Mesenchymal stem cell (in vitro differentiated cells and primary cell): ENCODE measurements around the gene ACSL3.

Experiments used
- DNase-seq: peaks from one replicate; pipeline ENCODE4 v3.0.0-alpha.2; 2013
- H2AFZ ChIP-seq: one replicate; pipeline ENCODE4 v1.6.1; 2013; ENCODE audit warnings: low read depth, mild to moderate bottlenecking, control low read depth, inconsistent platforms, low read length, moderate library complexity
- H2AK5ac ChIP-seq: 2 replicates; pipeline ENCODE4 v1.6.1; 2013; ENCODE audit warnings: low read length, moderate library complexity, mild to moderate bottlenecking, inconsistent platforms; ENCODE audit not compliant: severe bottlenecking
- H2BK120ac ChIP-seq: one replicate; pipeline ENCODE4 v1.6.1; 2013; ENCODE audit warnings: low read depth, mild to moderate bottlenecking, inconsistent platforms, low read length, moderate library complexity
- H2BK12ac ChIP-seq, 2 experiments: one replicate each; pipeline ENCODE4 v1.6.1; 2013; ENCODE audit warnings: inconsistent platforms in 2 of 2, low read length in 2 of 2, mild to moderate bottlenecking in 2 of 2, moderate library complexity in 2 of 2, control low read depth in 1 of 2
- H2BK15ac ChIP-seq: one replicate; pipeline ENCODE4 v1.6.1; 2013; ENCODE audit warnings: mild to moderate bottlenecking, low read depth, inconsistent platforms; ENCODE audit not compliant: poor library complexity, severe bottlenecking
- H2BK5ac ChIP-seq: 2 replicates; pipeline ENCODE4 v1.6.1; 2013; ENCODE audit warnings: low read depth, mild to moderate bottlenecking, low read length, control low read depth, inconsistent platforms; ENCODE audit not compliant: poor library complexity, severe bottlenecking
- H3K14ac ChIP-seq, 2 experiments: one replicate each; pipeline ENCODE4 v1.6.1; 2013; ENCODE audit warnings: inconsistent platforms in 2 of 2, low read length in 2 of 2, control low read depth in 1 of 2, mild to moderate bottlenecking in 1 of 2, moderate library complexity in 1 of 2
- H3K18ac ChIP-seq, 2 experiments: one replicate each; pipeline ENCODE4 v1.6.1; 2013; ENCODE audit warnings: inconsistent platforms in 2 of 2, low read length in 2 of 2, control low read depth in 1 of 2, low read depth in 1 of 2, mild to moderate bottlenecking in 1 of 2
- H3K23ac ChIP-seq, 2 experiments: one replicate each; pipeline ENCODE4 v1.6.1; 2013; ENCODE audit warnings: inconsistent platforms in 2 of 2, low read length in 2 of 2, mild to moderate bottlenecking in 2 of 2, moderate library complexity in 2 of 2, control low read depth in 1 of 2
- H3K27ac ChIP-seq: 2 replicates; pipeline ENCODE4 v1.5.1; 2013; ENCODE audit warnings: mild to moderate bottlenecking, moderate library complexity, low read length, control low read depth, inconsistent platforms; ENCODE audit not compliant: poor library complexity, severe bottlenecking
- H3K27me3 ChIP-seq, 2 experiments: 2 replicates each; pipeline versions ENCODE4 v1.6.1 to v1.7.0; 2013; ENCODE audit warnings: low read length in 2 of 2, mild to moderate bottlenecking in 2 of 2, moderate library complexity in 2 of 2, control low read depth in 1 of 2, inconsistent platforms in 1 of 2; ENCODE audit not compliant: control insufficient read depth in 1 of 2, insufficient read depth in 1 of 2
- H3K36me3 ChIP-seq, 2 experiments: 2 replicates each; pipeline versions ENCODE4 v1.6.1 to v1.7.0; 2013; ENCODE audit warnings: low read length in 2 of 2, control low read depth in 1 of 2, inconsistent platforms in 1 of 2, low read depth in 1 of 2, mild to moderate bottlenecking in 1 of 2; ENCODE audit not compliant: insufficient read depth in 2 of 2, control insufficient read depth in 1 of 2
- H3K4ac ChIP-seq, 2 experiments: one replicate each; pipeline ENCODE4 v1.6.1; 2013; ENCODE audit warnings: inconsistent platforms in 2 of 2, low read length in 2 of 2, mild to moderate bottlenecking in 2 of 2, moderate library complexity in 2 of 2, control low read depth in 1 of 2, low read depth in 1 of 2
- H3K4me1 ChIP-seq: 2 replicates; pipeline ENCODE4 v1.6.1; 2013; ENCODE audit warnings: low read depth, low read length, control low read depth; ENCODE audit not compliant: control insufficient read depth, insufficient read depth
- H3K4me2 ChIP-seq: 2 replicates; pipeline ENCODE4 v1.6.1; 2013; ENCODE audit warnings: low read length, mild to moderate bottlenecking, inconsistent platforms; ENCODE audit not compliant: poor library complexity, severe bottlenecking
- H3K4me3 ChIP-seq, 2 experiments: 2 replicates each; pipeline versions ENCODE4 v1.5.1 to v1.7.0; 2013; ENCODE audit warnings: low read length in 2 of 2, mild to moderate bottlenecking in 2 of 2, control low read depth in 1 of 2, low read depth in 1 of 2; ENCODE audit not compliant: insufficient read depth in 1 of 2
- H3K79me1 ChIP-seq: replicated peaks from 2 replicates; pipeline ENCODE4 v1.6.1; 2013; ENCODE audit warnings: mild to moderate bottlenecking, control low read depth, low read length, inconsistent platforms; ENCODE audit not compliant: poor library complexity, severe bottlenecking
- H3K9ac ChIP-seq: 2 replicates; pipeline ENCODE4 v1.7.0; 2013; ENCODE audit warnings: mild to moderate bottlenecking, low read length, moderate library complexity
- H3K9me3 ChIP-seq: 2 replicates; pipeline ENCODE4 v1.7.0; 2013; ENCODE audit warnings: mild to moderate bottlenecking, low read length; ENCODE audit not compliant: control insufficient read depth
- H4K8ac ChIP-seq: one replicate; pipeline ENCODE4 v1.6.1; 2013; ENCODE audit warnings: inconsistent platforms, mild to moderate bottlenecking, low read length, moderate library complexity
- H4K91ac ChIP-seq: one replicate; pipeline ENCODE4 v1.6.1; 2013; ENCODE audit warnings: mild to moderate bottlenecking, low read length, inconsistent platforms
- WGBS: methylation state at CpG from one replicate; pipeline ENCODE4 v1.1.7; 2013; ENCODE audit warnings: mixed read lengths; 5-methylcytosine and 5-hydroxymethylcytosine counted together

The ACSL3 gene

GRCh38 chr2:222882484-222882928, 21.7 kb downstream of the ACSL3 start:
- Histone ChIP-seq H2BK15ac (no peak overlapping the region), H3K4me1 (peaks cover 2% of the 10 kb centered on the region), H3K27ac (no peak overlapping the region), H3K9ac (no peak overlapping the region), H3K27me3 (no peaks in the 10 kb centered on the region), H3K23ac (no peak overlapping the region), H4K91ac (no peak overlapping the region), H3K79me1 (peaks cover 9% of the 10 kb centered on the region), H3K4me2 (no peak overlapping the region), H3K4ac (no peak overlapping the region), H3K36me3 (no peaks in the 10 kb centered on the region), H3K9me3 (no peaks in the 10 kb centered on the region), H2AFZ (no peak overlapping the region), H3K18ac (no peak overlapping the region), H3K14ac (no peak overlapping the region), H4K8ac (no peak overlapping the region), H2BK12ac (no peak overlapping the region), H2BK120ac (no peak overlapping the region), H3K4me3 (no peak overlapping the region), H2AK5ac (no peak overlapping the region), H2BK5ac (no peak overlapping the region)
- DNase-seq = no peak
- WGBS = 94% methylated on average over 6 of the region's 6 CpGs

- WGBS = 95% methylated on average over 2 of the region's 3 CpGs
- H3K14ac ChIP-seq = no peak overlapping the region
Measured at GRCh38 chr2:222883420-222883819, 22.6 kb downstream of the ACSL3 start.

GRCh38 chr2:222884114-222884771, 23.4 kb downstream of the ACSL3 start:
- Histone ChIP-seq H3K18ac (peak overlapping the region in 1 of 2 experiments; percentile 21), H3K4me2 (no peak overlapping the region), H3K79me1 (peaks cover 14% of the 10 kb centered on the region), H3K4ac (no peak overlapping the region), H3K27ac (no peak overlapping the region), H4K91ac (no peak overlapping the region), H2BK15ac (no peak overlapping the region), H3K9ac (peak overlapping the region; percentile 17), H2AFZ (no peak overlapping the region), H2BK12ac (no peak overlapping the region), H4K8ac (no peak overlapping the region), H2BK5ac (no peak overlapping the region), H3K23ac (no peak overlapping the region), H3K4me1 (peaks cover 2% of the 10 kb centered on the region), H3K27me3 (no peaks in the 10 kb centered on the region), H3K9me3 (no peaks in the 10 kb centered on the region), H2AK5ac (no peak overlapping the region), H2BK120ac (no peak overlapping the region), H3K14ac (no peak overlapping the region), H3K36me3 (peaks cover 0 to 12% of the 10 kb centered on the region in 2 experiments), H3K4me3 (no peak overlapping the region)
- 20% methylated on average over 1 of the region's 2 CpGs for WGBS
- peak; percentile 49 for DNase-seq

More at GRCh38 chr2:222883420-222883819, 22.6 kb downstream of the ACSL3 start:
- H3K27me3 ChIP-seq = no peaks in the 10 kb centered on the region
- peaks cover 0 to 4% of the 10 kb centered on the region in 2 experiments for H3K36me3 ChIP-seq
- no peak overlapping the region for H2BK120ac ChIP-seq
- H4K8ac ChIP-seq = no peak overlapping the region
- H2BK12ac ChIP-seq = no peak overlapping the region
- H3K9ac ChIP-seq = peak overlapping the region; percentile 17
- H3K4me1 ChIP-seq = peaks cover 2% of the 10 kb centered on the region
- no peak overlapping the region for H3K4me2 ChIP-seq
- H3K79me1 ChIP-seq = peaks cover 9% of the 10 kb centered on the region
- no peak overlapping the region for H3K4ac ChIP-seq
- no peak overlapping the region for H2BK5ac ChIP-seq
- H3K4me3 ChIP-seq = no peak overlapping the region
- no peak overlapping the region for H3K27ac ChIP-seq
- H3K9me3 ChIP-seq = no peaks in the 10 kb centered on the region
- DNase-seq = no peak
- H4K91ac ChIP-seq = no peak overlapping the region
- H3K23ac ChIP-seq = no peak overlapping the region
- no peak overlapping the region for H2AK5ac ChIP-seq
- no peak overlapping the region for H3K18ac ChIP-seq
- no peak overlapping the region for H2AFZ ChIP-seq
- no peak overlapping the region for H2BK15ac ChIP-seq

GRCh38 chr2:222884805-222885424, 24.1 kb downstream of the ACSL3 start:
- Histone ChIP-seq H3K4ac (no peak overlapping the region), H2BK5ac (no peak overlapping the region), H3K18ac (no peak overlapping the region), H3K79me1 (peaks cover 17% of the 10 kb centered on the region), H3K4me1 (no peaks in the 10 kb centered on the region), H3K4me3 (no peak overlapping the region), H2BK120ac (no peak overlapping the region), H4K8ac (no peak overlapping the region), H3K23ac (no peak overlapping the region), H3K14ac (no peak overlapping the region), H3K27ac (no peak overlapping the region), H3K9me3 (no peaks in the 10 kb centered on the region), H2AK5ac (no peak overlapping the region), H4K91ac (no peak overlapping the region), H3K27me3 (no peaks in the 10 kb centered on the region), H2BK12ac (no peak overlapping the region), H3K36me3 (peaks cover 0 to 16% of the 10 kb centered on the region in 2 experiments), H2AFZ (no peak overlapping the region), H3K4me2 (no peak overlapping the region), H3K9ac (no peak overlapping the region), H2BK15ac (no peak overlapping the region)
- WGBS = 91% methylated on average over 3 of the region's 5 CpGs
- DNase-seq = no peak
